22Rv1 (cell line): ENCODE measurements around the gene EDN2.

ENCODE experiments used
- ZFX ChIP-seq: fragments of 450-650 bp; IDR thresholded peaks from 2 replicates; pipeline ENCODE4 v1.6.1; 2017; ENCODE audit warnings: antibody characterized with exemption, borderline replicate concordance
- TF ChIP-seq, protein P1 (sequence below): fragments of 450-650 bp; IDR thresholded peaks from 2 replicates; pipeline ENCODE4 v1.5.1; 2017; ENCODE audit warnings: mild to moderate bottlenecking

DNA sequence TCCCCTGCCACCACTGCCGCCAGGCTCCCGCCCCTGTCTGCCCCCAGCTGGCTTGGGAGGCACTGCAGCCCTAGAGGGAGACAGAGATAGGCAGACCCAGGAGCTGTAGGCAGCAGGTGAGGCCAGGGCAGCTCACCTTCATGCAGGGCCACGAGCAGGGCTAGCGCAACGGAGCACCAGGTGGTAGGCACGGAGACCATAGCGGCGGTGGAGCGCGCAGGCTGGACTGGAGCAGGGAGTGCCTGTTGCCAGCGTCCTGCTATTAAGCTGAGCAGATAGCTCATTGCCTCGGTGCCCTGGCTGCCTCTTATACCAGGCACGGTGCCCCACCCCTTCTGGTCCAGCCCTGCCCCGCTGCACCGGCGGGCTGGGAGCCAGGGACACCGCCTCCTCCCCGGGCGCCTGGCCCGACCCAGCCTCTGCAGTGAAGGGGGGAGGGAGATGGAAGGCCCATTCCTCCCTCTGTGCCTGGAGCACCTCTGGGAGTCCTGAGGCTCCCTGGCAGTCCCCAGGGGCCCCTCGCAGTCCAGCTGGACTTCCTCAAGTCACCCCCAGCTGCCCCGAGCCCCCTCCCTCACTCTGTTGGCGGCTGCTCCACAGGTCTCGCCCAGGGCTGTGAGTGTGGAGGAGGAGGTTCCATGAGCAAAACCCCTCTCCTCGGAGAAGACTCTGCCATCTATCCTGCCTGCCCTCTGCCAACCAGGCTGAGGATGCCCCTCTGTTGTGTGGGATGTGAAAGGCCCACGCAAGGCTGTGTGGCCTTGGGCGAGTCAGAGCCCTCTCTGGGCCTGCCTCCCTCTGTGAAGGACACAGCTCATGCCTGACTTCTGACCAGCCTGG is at the start of gene EDN2:
- TF ChIP-seq, protein P1, sequence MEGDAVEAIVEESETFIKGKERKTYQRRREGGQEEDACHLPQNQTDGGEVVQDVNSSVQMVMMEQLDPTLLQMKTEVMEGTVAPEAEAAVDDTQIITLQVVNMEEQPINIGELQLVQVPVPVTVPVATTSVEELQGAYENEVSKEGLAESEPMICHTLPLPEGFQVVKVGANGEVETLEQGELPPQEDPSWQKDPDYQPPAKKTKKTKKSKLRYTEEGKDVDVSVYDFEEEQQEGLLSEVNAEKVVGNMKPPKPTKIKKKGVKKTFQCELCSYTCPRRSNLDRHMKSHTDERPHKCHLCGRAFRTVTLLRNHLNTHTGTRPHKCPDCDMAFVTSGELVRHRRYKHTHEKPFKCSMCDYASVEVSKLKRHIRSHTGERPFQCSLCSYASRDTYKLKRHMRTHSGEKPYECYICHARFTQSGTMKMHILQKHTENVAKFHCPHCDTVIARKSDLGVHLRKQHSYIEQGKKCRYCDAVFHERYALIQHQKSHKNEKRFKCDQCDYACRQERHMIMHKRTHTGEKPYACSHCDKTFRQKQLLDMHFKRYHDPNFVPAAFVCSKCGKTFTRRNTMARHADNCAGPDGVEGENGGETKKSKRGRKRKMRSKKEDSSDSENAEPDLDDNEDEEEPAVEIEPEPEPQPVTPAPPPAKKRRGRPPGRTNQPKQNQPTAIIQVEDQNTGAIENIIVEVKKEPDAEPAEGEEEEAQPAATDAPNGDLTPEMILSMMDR: peak; percentile 75
- TF ChIP-seq ZFX: no peak
